Muscle of arm (tissue), 12 donors: ENCODE data around the gene FASTKD3. TPM values are rescaled to one million over a fixed set of nuclear protein-coding genes. Genes with fewer than 3 reads are reported as not detected.

Source experiments
- DNase-seq: peaks from one replicate; pipeline ENCODE4 v3.0.0-alpha.2; 2013
- polyA plus RNA-seq, 12 donors: library from polyadenylated mRNA; unstranded; fragments of 120-200 nt; gene quantifications; one replicate each; pipeline ENCODE4 v1.2.1, GENCODE V29; 2013; ENCODE audit not compliant: insufficient read length in 12 of 12

FASTKD3 gene
- polyA plus RNA-seq, 12 donors = 7.4 to 25.8 (median 10.2) TPM; not detected in 1

DNA sequence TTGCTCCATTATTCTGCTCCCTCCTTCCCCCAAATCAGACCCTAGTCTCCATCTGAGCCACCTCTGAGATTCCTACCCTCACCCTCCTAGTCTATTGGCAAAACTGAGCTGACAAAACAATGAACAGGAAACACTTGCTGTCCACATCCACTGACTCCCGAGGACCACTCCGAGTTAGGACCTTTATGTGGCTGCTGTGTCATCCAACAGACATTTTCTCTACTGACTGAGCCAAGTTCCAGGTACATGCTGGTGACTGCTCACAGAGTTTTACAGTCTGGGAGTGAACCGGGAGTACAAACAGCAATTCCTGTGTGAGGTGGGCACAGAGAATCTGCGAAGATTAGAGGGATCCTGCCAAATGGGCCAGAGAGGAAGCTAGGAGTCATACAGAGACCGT lies 57.1 kb downstream of the FASTKD3 start:
- DNase-seq = no peak

Other genes with a start within 250 kb of the FASTKD3 start
- under 1 TPM in 10 of 12 donors, not detected in 2; 0.08 to 0.44 (median 0.17) TPM for gene CFAP90, start 17.9 kb downstream of the FASTKD3 start, polyA plus RNA-seq
- 10 to 100 TPM in 11 of 12 donors, not detected in 1; 21.5 to 35.8 (median 26.5) TPM for gene MTRR, start 117 bp upstream of the FASTKD3 start, polyA plus RNA-seq